Neutrophil (primary cell): ENCODE results near the gene OSGIN1.

Source experiments
- H3K27ac ChIP-seq: fragments of 200-600 bp; sonication (generic); 2 replicates; pipeline ENCODE4 v1.5.1; 2016; ENCODE audit warnings: mild to moderate bottlenecking, moderate library complexity
- H3K27me3 ChIP-seq: fragments of 200-600 bp; sonication (generic); 2 replicates; pipeline ENCODE4 v1.6.0; 2016; ENCODE audit warnings: mild to moderate bottlenecking
- H3K36me3 ChIP-seq: fragments of 200-600 bp; sonication (generic); 2 replicates; pipeline ENCODE4 v1.5.1; 2017
- H3K4me1 ChIP-seq, 2 experiments: fragments of 200-600 bp in 1 of 2; sonication (generic) in 1 of 2; 1 replicate in 1 of 2; 2 replicates in 1 of 2; pipeline versions ENCODE4 v1.5.1 to v1.6.1; 2013 to 2016; ENCODE audit warnings: low read depth in 1 of 2, low read length in 1 of 2, mild to moderate bottlenecking in 1 of 2, moderate library complexity in 1 of 2; ENCODE audit not compliant: control insufficient read depth in 1 of 2, insufficient read depth in 1 of 2
- H3K4me3 ChIP-seq, 2 experiments: fragments of 200-600 bp in 1 of 2; sonication (generic) in 1 of 2; 1 replicate in 1 of 2; 2 replicates in 1 of 2; pipeline ENCODE4 v1.5.1; 2013 to 2016; ENCODE audit warnings: low read depth in 1 of 2, low read length in 1 of 2, mild to moderate bottlenecking in 1 of 2, moderate library complexity in 1 of 2
- H3K9me3 ChIP-seq: fragments of 200-600 bp; sonication (generic); 2 replicates; pipeline ENCODE4 v1.5.1; 2016
- TF ChIP-seq, protein P1 (sequence below): fragments of 200-600 bp; sonication (generic); IDR thresholded peaks from 2 replicates; pipeline ENCODE4 v1.5.1; 2016; ENCODE audit warnings: antibody characterized with exemption

Gene OSGIN1

DNA sequence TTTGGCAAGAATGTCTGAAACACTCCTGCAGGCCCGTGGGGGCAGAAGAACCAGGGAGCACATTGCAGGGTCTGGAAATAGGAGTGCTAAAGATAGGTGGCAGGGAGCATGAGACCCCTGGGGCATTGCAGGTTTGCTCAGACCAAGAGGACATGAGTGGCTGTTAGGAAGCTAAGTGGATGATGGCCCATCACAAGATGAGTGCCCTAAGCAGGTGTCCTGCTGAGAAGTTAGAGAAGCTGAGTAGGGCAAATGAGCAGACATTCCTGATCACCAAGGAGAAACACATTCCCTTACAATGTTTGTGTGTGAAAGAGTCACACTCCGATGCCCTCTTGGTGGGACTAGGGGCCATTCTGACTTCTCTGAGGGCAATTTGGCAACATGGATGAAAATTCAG lies 44.2 kb upstream of the OSGIN1 start:
- Histone ChIP-seq H3K36me3 (peaks cover 66% of the 10 kb centered on the region), H3K4me3 (no peak overlapping the region), H3K9me3 (no peaks in the 10 kb centered on the region), H3K27ac (no peak overlapping the region), H3K27me3 (no peaks in the 10 kb centered on the region), H3K4me1 (no peaks in the 10 kb centered on the region)
- TF ChIP-seq, protein P1, sequence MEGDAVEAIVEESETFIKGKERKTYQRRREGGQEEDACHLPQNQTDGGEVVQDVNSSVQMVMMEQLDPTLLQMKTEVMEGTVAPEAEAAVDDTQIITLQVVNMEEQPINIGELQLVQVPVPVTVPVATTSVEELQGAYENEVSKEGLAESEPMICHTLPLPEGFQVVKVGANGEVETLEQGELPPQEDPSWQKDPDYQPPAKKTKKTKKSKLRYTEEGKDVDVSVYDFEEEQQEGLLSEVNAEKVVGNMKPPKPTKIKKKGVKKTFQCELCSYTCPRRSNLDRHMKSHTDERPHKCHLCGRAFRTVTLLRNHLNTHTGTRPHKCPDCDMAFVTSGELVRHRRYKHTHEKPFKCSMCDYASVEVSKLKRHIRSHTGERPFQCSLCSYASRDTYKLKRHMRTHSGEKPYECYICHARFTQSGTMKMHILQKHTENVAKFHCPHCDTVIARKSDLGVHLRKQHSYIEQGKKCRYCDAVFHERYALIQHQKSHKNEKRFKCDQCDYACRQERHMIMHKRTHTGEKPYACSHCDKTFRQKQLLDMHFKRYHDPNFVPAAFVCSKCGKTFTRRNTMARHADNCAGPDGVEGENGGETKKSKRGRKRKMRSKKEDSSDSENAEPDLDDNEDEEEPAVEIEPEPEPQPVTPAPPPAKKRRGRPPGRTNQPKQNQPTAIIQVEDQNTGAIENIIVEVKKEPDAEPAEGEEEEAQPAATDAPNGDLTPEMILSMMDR: no peak

DNA sequence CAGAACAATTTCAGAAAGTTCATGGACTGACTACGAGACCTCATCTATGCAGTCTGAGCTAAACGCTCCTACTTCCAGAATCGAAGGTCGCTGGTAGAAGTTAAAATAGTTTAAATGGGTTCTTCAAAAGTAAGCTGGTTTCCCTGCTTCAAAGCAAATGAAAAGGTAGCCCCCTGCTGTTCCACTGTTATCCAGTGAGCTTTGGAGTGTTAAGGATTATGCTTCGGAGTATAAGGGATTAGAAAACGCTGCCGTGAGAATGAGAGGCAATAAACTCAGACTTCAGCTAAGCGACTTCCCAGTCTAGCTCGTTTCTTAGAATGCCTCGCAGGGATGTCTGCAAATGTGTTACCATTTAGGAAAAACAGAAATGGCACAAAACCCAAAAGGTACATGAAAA lies 41.8 kb upstream of the OSGIN1 start:
- Histone ChIP-seq H3K4me3 (no peak overlapping the region), H3K4me1 (no peaks in the 10 kb centered on the region), H3K27me3 (no peaks in the 10 kb centered on the region), H3K27ac (no peak overlapping the region), H3K9me3 (no peaks in the 10 kb centered on the region), H3K36me3 (peaks cover 90% of the 10 kb centered on the region)
- TF ChIP-seq, protein P1: no peak

DNA sequence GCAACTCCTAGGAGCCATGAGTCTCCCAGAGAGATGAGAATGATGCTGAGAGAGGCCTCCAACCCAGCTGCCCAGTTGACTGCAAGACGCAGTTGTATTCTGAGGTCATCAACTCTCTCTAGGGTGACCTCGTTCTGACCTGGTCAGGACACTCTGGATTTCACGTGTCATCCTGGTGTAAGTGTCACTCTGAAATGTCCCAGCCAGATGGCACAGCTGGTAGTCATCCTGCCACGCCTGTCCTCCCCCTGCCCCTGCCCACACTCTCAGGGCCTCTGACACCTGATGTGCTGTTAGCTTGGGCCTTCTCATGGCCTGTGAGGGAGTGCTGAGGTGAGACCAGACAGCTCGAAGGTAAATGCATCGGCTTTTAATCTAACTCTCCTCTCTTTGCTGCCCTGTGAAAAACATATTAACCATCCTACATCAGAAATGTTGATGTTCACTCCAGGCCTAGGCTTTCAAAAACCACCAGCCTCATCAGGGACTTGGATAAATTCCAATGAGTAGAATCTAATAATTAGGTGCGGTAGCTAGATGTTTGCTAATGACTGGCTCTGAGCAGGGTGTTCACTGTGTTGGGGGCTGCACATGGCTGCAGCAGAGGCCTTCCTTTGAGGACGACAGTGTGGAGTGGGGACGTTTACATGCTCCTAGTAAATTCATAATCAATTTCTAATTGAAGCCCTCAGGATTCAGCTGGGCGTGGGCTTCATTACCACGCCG lies 40.4 kb upstream of the OSGIN1 start:
- H3K4me3 ChIP-seq: no peak overlapping the region
- TF ChIP-seq, protein P1: no peak
- H3K27ac ChIP-seq: no peak overlapping the region
- no peaks in the 10 kb centered on the region for H3K4me1 ChIP-seq
- no peaks in the 10 kb centered on the region for H3K27me3 ChIP-seq
- H3K9me3 ChIP-seq: no peaks in the 10 kb centered on the region
- H3K36me3 ChIP-seq: peaks cover 84% of the 10 kb centered on the region

DNA sequence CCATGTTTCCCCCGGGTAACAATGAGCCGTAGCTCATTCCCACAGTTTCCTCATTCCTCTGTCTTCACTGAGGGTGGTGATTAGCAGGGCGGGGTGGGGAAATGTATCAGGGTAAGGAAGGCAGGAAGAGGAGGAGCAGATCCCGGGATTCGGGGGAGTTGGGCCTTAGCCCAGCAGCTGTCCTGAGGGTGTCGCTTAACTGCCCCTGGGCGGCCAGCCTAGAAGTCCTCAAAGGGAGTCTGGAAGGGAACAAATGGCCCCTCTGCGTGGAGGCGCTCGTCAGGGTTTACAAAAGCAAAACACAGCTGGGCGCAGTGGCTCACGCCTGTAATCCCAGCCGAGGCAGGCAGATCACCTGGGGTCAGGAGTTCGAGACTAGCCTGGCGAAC lies 39.8 kb upstream of the OSGIN1 start:
- TF ChIP-seq, protein P1: no peak
- no peaks in the 10 kb centered on the region for H3K9me3 ChIP-seq
- no peaks in the 10 kb centered on the region for H3K27me3 ChIP-seq
- H3K27ac ChIP-seq: no peak overlapping the region
- H3K4me3 ChIP-seq: no peak overlapping the region
- H3K4me1 ChIP-seq: no peaks in the 10 kb centered on the region
- peaks cover 85% of the 10 kb centered on the region for H3K36me3 ChIP-seq

DNA sequence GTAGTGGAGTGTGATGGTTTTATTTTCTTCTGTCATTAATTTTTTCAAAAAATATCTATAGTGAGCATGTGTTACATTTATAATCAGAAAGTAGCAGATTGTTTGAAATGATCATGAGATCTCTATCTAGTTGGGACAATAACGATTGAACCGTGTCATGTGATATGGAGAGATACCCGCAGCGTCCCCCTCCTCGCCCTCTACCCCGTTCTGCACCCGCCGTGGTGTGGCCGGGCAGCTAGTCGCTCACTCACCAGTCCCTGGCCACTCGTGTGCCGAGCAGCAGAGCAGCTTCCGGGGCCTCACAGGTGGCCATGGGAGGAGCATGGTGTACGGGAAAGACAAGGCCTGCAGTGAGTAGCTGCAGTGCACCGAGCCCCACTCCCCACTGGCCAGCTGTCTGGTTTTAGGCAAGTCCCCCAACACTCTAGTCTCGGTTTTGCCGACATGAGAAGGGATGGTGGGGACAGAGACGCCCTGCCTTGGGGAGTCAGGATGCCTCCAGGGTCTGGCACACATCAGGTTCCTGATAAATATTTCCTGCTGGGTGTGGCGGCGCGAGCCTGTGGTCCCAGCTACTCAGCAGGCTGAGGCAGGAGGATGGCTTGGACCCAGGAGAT lies 38.8 kb upstream of the OSGIN1 start:
- Histone ChIP-seq H3K27ac (no peak overlapping the region), H3K4me1 (no peaks in the 10 kb centered on the region), H3K4me3 (no peak overlapping the region), H3K36me3 (peaks cover 85% of the 10 kb centered on the region), H3K27me3 (no peaks in the 10 kb centered on the region), H3K9me3 (no peaks in the 10 kb centered on the region)
- TF ChIP-seq, protein P1: no peak
